Gastroesophageal sphincter (tissue), 4 donors: ENCODE measurements around the gene SRRT. TPM values are rescaled to one million over a fixed set of nuclear protein-coding genes. Genes with fewer than 3 reads are reported as not detected.
"Not testable (repeated sequence)": the region's sequence is repeated elsewhere in the genome, so short reads cannot be mapped to it uniquely, and the experiment has no call there.

Experiments used
- ATAC-seq: fragments of 150-250 bp; one replicate; pipeline ENCODE4 v1.9.1; 2016; ENCODE audit warnings: mild to moderate bottlenecking, moderate library complexity
- H3K27ac ChIP-seq, 4 donors: fragments of 200-600 bp; sonication (generic) in 3 of 4; 1 replicate in 3 of 4; 2 replicates in 1 of 4; pipeline ENCODE4 v1.5.1; 2016 to 2019
- H3K27me3 ChIP-seq: fragments of 200-600 bp; sonication (generic); one replicate; pipeline ENCODE4 v1.5.1; 2019
- H3K36me3 ChIP-seq, 2 donors: fragments of 200-600 bp; sonication (generic); one replicate each; pipeline ENCODE4 v1.5.1; 2019; ENCODE audit warnings: control low read depth in 1 of 2
- H3K4me1 ChIP-seq, 3 donors: fragments of 200-600 bp; sonication (generic); 1 replicate in 2 of 3; 2 replicates in 1 of 3; pipeline ENCODE4 v1.5.1; 2016 to 2019; ENCODE audit warnings: control low read depth in 2 of 3
- H3K4me3 ChIP-seq, 2 donors: fragments of 200-600 bp; sonication (generic); one replicate each; pipeline ENCODE4 v1.5.1; 2019; ENCODE audit warnings: mild to moderate bottlenecking in 1 of 2, moderate library complexity in 1 of 2
- H3K9me3 ChIP-seq, 3 donors: fragments of 200-600 bp; sonication (generic); one replicate each; pipeline ENCODE4 v1.5.1; 2017 to 2019; ENCODE audit warnings: control low read depth in 2 of 3
- EP300 ChIP-seq: sonication (generic); formaldehyde crosslinking; IDR thresholded peaks from one replicate; pipeline ENCODE4 v1.6.1; 2017; ENCODE audit warnings: antibody characterized with exemption, mild to moderate bottlenecking
- POLR2A ChIP-seq, 2 donors: fragments of 450-650 bp; IDR thresholded peaks; one replicate each; pipeline ENCODE4 v1.6.1; 2017; ENCODE audit warnings: antibody characterized with exemption in 2 of 2, mild to moderate bottlenecking in 2 of 2, moderate library complexity in 1 of 2
- POLR2AphosphoS5 ChIP-seq: sonication (generic); formaldehyde crosslinking; IDR thresholded peaks from one replicate; pipeline ENCODE4 v1.6.1; 2017; ENCODE audit warnings: antibody characterized with exemption
- WGBS, 2 donors: methylation state at CpG; one replicate each; pipeline ENCODE4 v1.1.5; 2018; ENCODE audit warnings: low coverage in 1 of 2; 5-methylcytosine and 5-hydroxymethylcytosine counted together
- small RNA-seq, 4 donors: library from RNA; depleted of rRNA; stranded (forward); fragments of <200 nt; gene quantifications; one replicate each; pipeline ENCODE3, GENCODE V24; 2016
- total RNA-seq, 4 donors: library from RNA; depleted of rRNA; stranded (reverse); fragments of >200 nt; gene quantifications; one replicate each; pipeline ENCODE4 v1.1.0, GENCODE V29; 2016
- TF ChIP-seq, protein P1 (sequence below), 4 experiments: fragments of 200-600 bp in 2 of 4; fragments of 450-650 bp in 2 of 4; sonication (generic) in 1 of 4; IDR thresholded peaks; one replicate each; pipeline ENCODE4 v1.5.1; 2017 to 2019; ENCODE audit warnings: antibody characterized with exemption in 4 of 4, mild to moderate bottlenecking in 2 of 4, moderate library complexity in 2 of 4

The SRRT gene
- total RNA-seq, 4 donors from 2014 or later = 47.5 to 73.4 (median 57.0) TPM

DNA sequence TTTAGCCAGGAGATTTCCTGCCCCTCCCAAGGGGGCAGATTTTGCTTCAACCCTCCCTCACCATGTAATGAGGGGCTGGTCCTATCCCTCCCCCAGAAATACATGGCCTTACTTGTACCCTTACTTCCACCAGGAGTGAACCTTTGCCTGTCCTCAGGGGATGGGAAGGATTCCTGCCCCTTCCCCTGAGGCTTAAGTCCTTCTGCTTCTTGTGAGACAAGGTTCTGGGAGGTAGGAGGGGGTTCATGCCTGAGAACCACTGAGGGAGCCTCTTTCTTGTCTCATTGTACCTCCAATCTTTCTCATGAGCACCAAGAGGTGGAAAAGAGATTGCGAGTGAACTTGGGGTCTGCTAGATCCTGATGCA is 54.9 kb downstream of the SRRT start:
- Histone ChIP-seq H3K4me3 (no peak overlapping the region), H3K9me3 (peaks cover 0 to 17% (median 0%) of the 10 kb centered on the region in 3 donors), H3K27me3 (peaks cover 23% of the 10 kb centered on the region), H3K4me1 (no peaks in the 10 kb centered on the region), H3K36me3 (no peaks in the 10 kb centered on the region), H3K27ac (no peak overlapping the region)
- 80 to 93% methylated on average over 1 of the region's 1 CpG for WGBS, 2 donors
- TF ChIP-seq EP300 (no peak), POLR2AphosphoS5 (no peak), POLR2A (IDR thresholded peaks at IDR 0.05) (no peak)
- TF ChIP-seq, protein P1, sequence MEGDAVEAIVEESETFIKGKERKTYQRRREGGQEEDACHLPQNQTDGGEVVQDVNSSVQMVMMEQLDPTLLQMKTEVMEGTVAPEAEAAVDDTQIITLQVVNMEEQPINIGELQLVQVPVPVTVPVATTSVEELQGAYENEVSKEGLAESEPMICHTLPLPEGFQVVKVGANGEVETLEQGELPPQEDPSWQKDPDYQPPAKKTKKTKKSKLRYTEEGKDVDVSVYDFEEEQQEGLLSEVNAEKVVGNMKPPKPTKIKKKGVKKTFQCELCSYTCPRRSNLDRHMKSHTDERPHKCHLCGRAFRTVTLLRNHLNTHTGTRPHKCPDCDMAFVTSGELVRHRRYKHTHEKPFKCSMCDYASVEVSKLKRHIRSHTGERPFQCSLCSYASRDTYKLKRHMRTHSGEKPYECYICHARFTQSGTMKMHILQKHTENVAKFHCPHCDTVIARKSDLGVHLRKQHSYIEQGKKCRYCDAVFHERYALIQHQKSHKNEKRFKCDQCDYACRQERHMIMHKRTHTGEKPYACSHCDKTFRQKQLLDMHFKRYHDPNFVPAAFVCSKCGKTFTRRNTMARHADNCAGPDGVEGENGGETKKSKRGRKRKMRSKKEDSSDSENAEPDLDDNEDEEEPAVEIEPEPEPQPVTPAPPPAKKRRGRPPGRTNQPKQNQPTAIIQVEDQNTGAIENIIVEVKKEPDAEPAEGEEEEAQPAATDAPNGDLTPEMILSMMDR (IDR thresholded peaks at IDR 0.05) = no peak
- ATAC-seq = no peak

DNA sequence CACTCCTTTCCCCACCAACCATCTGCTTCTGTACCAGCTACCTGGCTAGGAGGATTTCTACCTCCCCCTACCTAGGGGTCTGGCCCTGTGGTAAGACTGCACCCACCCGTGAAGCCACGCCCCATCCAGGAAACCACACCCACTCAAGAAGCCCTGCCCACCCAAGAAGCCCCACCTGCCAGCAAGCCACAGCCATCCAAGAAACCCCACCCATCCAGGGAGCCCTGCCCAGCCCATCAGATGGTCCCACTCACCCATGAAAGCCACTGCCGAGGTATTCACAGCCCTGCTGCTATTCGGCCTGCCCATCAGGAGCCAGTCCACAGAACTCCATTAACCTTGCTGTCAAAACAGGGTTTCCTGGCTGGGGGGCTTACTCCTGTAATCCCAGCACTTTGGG is 58.8 kb downstream of the SRRT start:
- Histone ChIP-seq H3K9me3 (peaks cover 0 to 17% (median 0%) of the 10 kb centered on the region in 3 donors), H3K27me3 (peaks cover 37% of the 10 kb centered on the region), H3K4me1 (no peaks in the 10 kb centered on the region), H3K4me3 (no peak overlapping the region), H3K36me3 (no peaks in the 10 kb centered on the region), H3K27ac (no peak overlapping the region)
- no CpG with 5 or more reads among the region's 4 CpGs for whole genome bisulfite sequencing, 2 donors
- ATAC-seq = no peak
- TF ChIP-seq EP300 (no peak), POLR2AphosphoS5 (no peak), POLR2A (IDR thresholded peaks at IDR 0.05) (no peak)
- TF ChIP-seq, protein P1 (IDR thresholded peaks at IDR 0.05) = no peak

DNA sequence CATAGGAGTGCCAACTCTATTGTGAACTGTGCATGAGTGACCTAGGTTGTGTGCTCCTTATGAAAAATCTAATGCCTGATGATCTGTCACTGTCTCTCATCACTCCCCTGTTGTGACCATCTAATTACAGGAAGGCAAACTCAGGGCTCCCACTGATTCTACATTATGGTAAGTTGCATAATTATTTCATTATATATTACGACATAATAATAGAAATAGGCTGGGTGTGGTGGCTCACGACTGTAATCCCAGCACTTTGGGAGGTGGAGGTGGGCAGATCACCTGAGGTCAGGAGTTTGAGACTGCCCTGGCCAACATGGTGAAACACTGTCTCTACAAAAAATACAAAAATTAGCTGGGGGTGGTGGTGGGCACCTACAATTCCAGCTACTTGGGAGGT is 60.5 kb downstream of the SRRT start:
- H3K4me1 ChIP-seq, H3K4me3 ChIP-seq, ATAC-seq, H3K36me3 ChIP-seq, H3K27ac ChIP-seq: not testable (repeated sequence)
- H3K27me3 ChIP-seq = peaks cover 30% of the 10 kb centered on the region
- WGBS, 2 donors = 20 to 86% methylated on average over 1 of the region's 2 CpGs
- H3K9me3 ChIP-seq = peaks cover 0 to 17% (median 0%) of the 10 kb centered on the region in 3 donors

DNA sequence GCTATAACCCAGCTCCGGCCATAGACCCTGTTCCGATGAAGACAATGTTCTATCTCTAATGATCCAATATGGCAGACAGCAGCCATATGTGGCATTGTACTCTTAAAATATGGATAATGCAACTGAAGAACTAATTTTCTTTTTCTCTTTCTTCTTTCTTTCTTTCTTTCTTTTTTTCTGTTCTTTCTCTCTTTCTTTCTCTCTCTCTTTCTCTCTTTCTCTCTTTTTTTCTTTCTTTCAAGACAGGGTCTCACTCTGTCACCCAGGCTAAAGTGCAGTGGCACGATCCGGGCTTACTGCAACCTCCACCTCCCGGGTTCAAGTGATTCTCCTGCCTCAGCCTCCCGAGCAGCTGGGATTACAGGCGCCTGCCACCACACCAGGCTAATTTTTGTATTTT is 61.3 kb downstream of the SRRT start:
- not testable (repeated sequence) for H3K36me3 ChIP-seq, H3K4me3 ChIP-seq, ATAC-seq, H3K27ac ChIP-seq, H3K4me1 ChIP-seq
- peaks cover 0 to 23% (median 0%) of the 10 kb centered on the region in 3 donors for H3K9me3 ChIP-seq
- WGBS, 2 donors = 82 to 92% methylated on average over 2 of the region's 7 CpGs
- peaks cover 37% of the 10 kb centered on the region for H3K27me3 ChIP-seq

Small RNA genes within 50 kb of the gene (small RNA-seq; reads per million reads assigned to genes)
- gene RN7SL549P (0 reads per million in 4 donors), gene RPS29P15 (0 reads per million in 4 donors)

Other genes with a start within 250 kb of the SRRT start
- gene TFR2, start 233.6 kb upstream of the SRRT start, total RNA-seq = 1 to 10 TPM in 1 of 4 donors, not detected in 3; 1.6 TPM
- gene ACTL6B, start 218.7 kb upstream of the SRRT start, total RNA-seq = 1 to 10 TPM in 1 of 4 donors, not detected in 3; 2.2 TPM
- 100 to 1,000 TPM; 124 to 217 (median 162) TPM for gene GNB2, start 201.4 kb upstream of the SRRT start, total RNA-seq
- 10 to 100 TPM; 20.4 to 43.3 (median 31.0) TPM for gene GIGYF1, start 180.9 kb upstream of the SRRT start, total RNA-seq
- gene POP7, start 169.0 kb upstream of the SRRT start, total RNA-seq = 10 to 100 TPM; 31.4 to 40.6 (median 33.2) TPM
- not detected for gene EPO, start 154.6 kb upstream of the SRRT start, total RNA-seq
- gene ZAN, start 141.5 kb upstream of the SRRT start, total RNA-seq = not detected
- 10 to 100 TPM; 19.0 to 55.6 (median 41.5) TPM for gene EPHB4, start 47.6 kb upstream of the SRRT start, total RNA-seq
- gene SLC12A9, start 22.4 kb upstream of the SRRT start, total RNA-seq = 10 to 100 TPM; 11.2 to 32.9 (median 20.2) TPM
- 10 to 100 TPM; 71.9 to 94.3 (median 89.5) TPM for gene TRIP6, start 7.7 kb upstream of the SRRT start, total RNA-seq
- gene UFSP1, start 14.6 kb downstream of the SRRT start, total RNA-seq = 1 to 10 TPM; 5.4 to 9.2 (median 7.7) TPM
- 1 to 10 TPM in 3 of 4 donors, under 1 TPM in 1; 0.62 to 3.6 (median 1.1) TPM for gene ACHE, start 20.8 kb downstream of the SRRT start, total RNA-seq
- under 1 TPM in 1 of 4 donors, not detected in 3; 0.31 TPM for gene MUC3A, start 74.4 kb downstream of the SRRT start, total RNA-seq
- gene MUC12, start 94.5 kb downstream of the SRRT start, total RNA-seq = 10 to 100 TPM in 1 of 4 donors, under 1 TPM in 1, not detected in 2; 0.54 to 15.1 TPM
- under 1 TPM in 1 of 4 donors, not detected in 3; 0.08 TPM for gene MUC17, start 145.0 kb downstream of the SRRT start, total RNA-seq
- gene TRIM56, start 210.4 kb downstream of the SRRT start, total RNA-seq = 10 to 100 TPM; 15.0 to 26.4 (median 23.0) TPM